Keratinocyte (primary cell): ENCODE measurements around the gene TRAFD1.

Experiments
- CTCF ChIP-seq, 3 experiments: IDR thresholded peaks in 1 of 3; conservative IDR thresholded peaks in 1 of 3; optimal IDR thresholded peaks in 1 of 3; 2 replicates in 2 of 3; 3 replicates in 1 of 3; pipeline versions ENCODE3 to v1.5.1; 2011; ENCODE audit warnings: low read length in 3 of 3, mild to moderate bottlenecking in 3 of 3, moderate library complexity in 2 of 3, control low read depth in 1 of 3, inconsistent platforms in 1 of 3; ENCODE audit not compliant: insufficient read depth in 2 of 3; ENCODE audit errors: extremely low read depth in 1 of 3
- EZH2 ChIP-seq: IDR thresholded peaks from one replicate; pipeline ENCODE4 v1.6.1; 2012; ENCODE audit warnings: inconsistent platforms, mild to moderate bottlenecking, low read length, moderate library complexity

DNA sequence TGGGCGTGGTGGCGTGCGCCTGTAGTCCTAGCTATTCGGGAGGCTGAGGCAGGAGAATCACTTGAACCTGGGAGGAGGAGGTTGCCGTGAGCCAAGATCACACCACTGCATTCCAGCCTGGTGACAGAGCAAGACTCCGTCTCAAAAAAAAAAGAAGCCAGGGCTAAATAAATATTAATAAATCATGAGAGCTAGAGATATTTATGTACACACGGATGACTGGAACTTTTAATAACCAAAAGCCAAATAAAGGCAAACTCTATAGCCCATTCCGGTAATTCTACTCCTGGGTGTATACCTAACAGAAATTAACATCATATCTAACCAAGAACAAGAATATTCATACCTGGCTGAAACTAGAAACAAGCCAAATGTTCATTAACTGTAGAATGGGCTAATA, 7.7 kb upstream of the TRAFD1 start:
- TF ChIP-seq CTCF (optimal IDR thresholded peaks at IDR 0.05 in 1 of 3, IDR thresholded peaks at IDR 0.05 in 1 of 3, conservative IDR thresholded peaks at IDR 0.05 in 1 of 3; ENCODE audit: extremely low read depth in 1 of 3, insufficient read depth in 2 of 3, low read length in 3 of 3) (no peak), EZH2 (no peak)
